IMR-90 (cell line): ENCODE measurements around the gene ITIH5. TPM values are rescaled to one million over a fixed set of nuclear protein-coding genes. Genes with fewer than 3 reads are reported as not detected.

Experiments used
- ATAC-seq: fragments of 200-7000 bp; cut with Tn5 transposase; 2 replicates; pipeline ENCODE4 v1.9.1; 2020; ENCODE audit warnings: low read depth, mild to moderate bottlenecking, moderate library complexity
- BruUV-seq: library from RNA; stranded (reverse); fragments of 400-500 nt; replicated peaks from 2 replicates; lab custom pipeline; 2021; lab: Mats Ljungman, UMichigan
- CTCF ChIA-PET: fragments of 300-600 bp; formaldehyde crosslinking; extraction: SDS; loops from one replicate; lab custom pipeline; 2021; ENCODE audit warnings: antibody characterized with exemption; lab: Yijun Ruan, JAX
- POLR2A ChIA-PET: fragments of 300-600 bp; sonication (Branson Sonifier 250); formaldehyde crosslinking; loops from one replicate; lab custom pipeline; 2022; ENCODE audit warnings: antibody characterized with exemption; ENCODE audit not compliant: unreplicated experiment; lab: Charles Lee
- DNase-seq: peaks from one replicate; pipeline ENCODE4 v3.0.0; 2013
- H2AFZ ChIP-seq: replicated peaks from 2 replicates; pipeline ENCODE3; 2013; ENCODE audit warnings: low read length, mild to moderate bottlenecking; ENCODE audit not compliant: poor library complexity
- H2AK5ac ChIP-seq: 2 replicates; pipeline ENCODE4 v1.6.1; 2013; ENCODE audit warnings: low read depth, low read length, inconsistent platforms
- H2AK9ac ChIP-seq: replicated peaks from 2 replicates; pipeline ENCODE3; 2013; ENCODE audit warnings: mild to moderate bottlenecking, low read depth, low read length, moderate library complexity; ENCODE audit not compliant: poor library complexity
- H2BK120ac ChIP-seq: 2 replicates; pipeline ENCODE4 v1.6.1; 2013; ENCODE audit warnings: low read depth, low read length, inconsistent platforms
- H2BK15ac ChIP-seq: 3 replicates; pipeline ENCODE4 v1.6.1; 2013; ENCODE audit warnings: low read depth, low read length, inconsistent platforms
- H2BK20ac ChIP-seq: 2 replicates; pipeline ENCODE4 v1.6.1; 2013; ENCODE audit warnings: low read depth, mild to moderate bottlenecking, inconsistent platforms, low read length, moderate library complexity
- H2BK5ac ChIP-seq: 2 replicates; pipeline ENCODE4 v1.6.1; 2013; ENCODE audit warnings: mild to moderate bottlenecking, low read depth, low read length, inconsistent platforms; ENCODE audit not compliant: poor library complexity, severe bottlenecking
- H3K14ac ChIP-seq: replicated peaks from 2 replicates; pipeline ENCODE4 v1.6.1; 2013; ENCODE audit warnings: low read depth, low read length, inconsistent platforms
- H3K18ac ChIP-seq: 2 replicates; pipeline ENCODE4 v1.6.1; 2013; ENCODE audit warnings: low read depth, low read length, control low read depth
- H3K23ac ChIP-seq: 2 replicates; pipeline ENCODE4 v1.6.1; 2013; ENCODE audit warnings: low read depth, low read length, inconsistent platforms
- H3K27ac ChIP-seq: 2 replicates; pipeline ENCODE4 v1.5.1; 2013; ENCODE audit warnings: mild to moderate bottlenecking, control low read depth, low read length; ENCODE audit not compliant: insufficient read depth
- H3K27me3 ChIP-seq: 2 replicates; pipeline ENCODE4 v1.6.1; 2013; ENCODE audit warnings: low read length; ENCODE audit not compliant: control insufficient read depth, insufficient read depth
- H3K36me3 ChIP-seq: 2 replicates; pipeline ENCODE4 v1.6.1; 2013; ENCODE audit warnings: low read length, mixed read lengths; ENCODE audit not compliant: control insufficient read depth, insufficient read depth
- H3K4ac ChIP-seq: 2 replicates; pipeline ENCODE4 v1.6.1; 2013; ENCODE audit warnings: low read depth, low read length, inconsistent platforms
- H3K4me1 ChIP-seq: 2 replicates; pipeline ENCODE4 v1.6.1; 2013; ENCODE audit warnings: low read length, mixed read lengths; ENCODE audit not compliant: control insufficient read depth, insufficient read depth
- H3K4me2 ChIP-seq: 2 replicates; pipeline ENCODE4 v1.6.1; 2013; ENCODE audit warnings: low read depth, mild to moderate bottlenecking, control low read depth, low read length, moderate library complexity
- H3K4me3 ChIP-seq: 2 replicates; pipeline ENCODE4 v1.5.1; 2013; ENCODE audit warnings: low read depth, mild to moderate bottlenecking, control low read depth, low read length, moderate library complexity; ENCODE audit not compliant: insufficient read depth
- H3K56ac ChIP-seq: 2 replicates; pipeline ENCODE4 v1.6.1; 2013; ENCODE audit warnings: low read length, inconsistent platforms; ENCODE audit not compliant: insufficient read depth; ENCODE audit errors: extremely low read depth
- H3K79me1 ChIP-seq, 2 experiments: 2 replicates each; pipeline ENCODE4 v1.6.1; 2013; ENCODE audit warnings: low read length in 2 of 2, inconsistent platforms in 1 of 2, low read depth in 1 of 2
- H3K9ac ChIP-seq: 2 replicates; pipeline ENCODE4 v1.6.1; 2013; ENCODE audit warnings: low read depth, low read length, control low read depth
- H3K9me1 ChIP-seq: 2 replicates; pipeline ENCODE4 v1.6.1; 2013; ENCODE audit warnings: low read length, inconsistent platforms; ENCODE audit not compliant: insufficient read depth
- H3K9me3 ChIP-seq: 2 replicates; pipeline ENCODE4 v1.6.1; 2013; ENCODE audit warnings: low read length; ENCODE audit not compliant: control insufficient read depth, insufficient read depth
- H4K20me1 ChIP-seq: 2 replicates; pipeline ENCODE4 v1.6.1; 2013; ENCODE audit warnings: low read length, inconsistent platforms; ENCODE audit not compliant: insufficient read depth
- H4K5ac ChIP-seq: 2 replicates; pipeline ENCODE4 v1.6.1; 2013; ENCODE audit warnings: mild to moderate bottlenecking, low read depth, low read length, control low read depth
- H4K8ac ChIP-seq, 2 experiments: 2 replicates each; pipeline ENCODE4 v1.6.1; 2013; ENCODE audit warnings: low read depth in 2 of 2, low read length in 2 of 2, control low read depth in 1 of 2, inconsistent platforms in 1 of 2
- H4K91ac ChIP-seq: 2 replicates; pipeline ENCODE4 v1.6.1; 2013; ENCODE audit warnings: low read depth, low read length, inconsistent platforms; ENCODE audit not compliant: insufficient read depth
- BHLHE40 ChIP-seq: fragments of 150-350 bp; IDR thresholded peaks from 2 replicates; pipeline ENCODE4 v1.6.1; 2016; ENCODE audit warnings: mild to moderate bottlenecking, low read depth, low read length
- FOS ChIP-seq: fragments of 150-350 bp; IDR thresholded peaks from 2 replicates; pipeline ENCODE4 v1.6.1; 2016; ENCODE audit warnings: low read depth, low read length
- RFX5 ChIP-seq: IDR thresholded peaks from 2 replicates; pipeline ENCODE4 v1.8.0; 2012; ENCODE audit warnings: low read depth, mild to moderate bottlenecking, low read length, moderate library complexity
- WGBS, 2 experiments: methylation state at CpG; one replicate each; pipeline versions ENCODE4 v1.1.5 to v1.1.7; 2013; ENCODE audit warnings: missing lambda C conversion rate in 2 of 2; ENCODE audit not compliant: insufficient read length in 1 of 2; ENCODE audit errors: extremely low coverage in 2 of 2; 5-methylcytosine and 5-hydroxymethylcytosine counted together
- dilution Hi-C: fragments of 300-500 bp; cut with HindIII; formaldehyde crosslinking; loops from one replicate; pipeline ENCODE4 v1.14.3; 2018; ENCODE audit warnings: low sequenced_read_pairs; ENCODE audit not compliant: unreplicated experiment
- in situ Hi-C: fragments of 300-500 bp; cut with MboI; formaldehyde crosslinking; loops from 3 replicates; pipeline ENCODE4 v1.14.3; 2019; ENCODE audit warnings: low sequenced_read_pairs, inconsistent platforms, mixed read lengths
- intact Hi-C: fragments of 100-400 bp; cut with micrococcal nuclease; formaldehyde crosslinking; loops from 2 replicates; pipeline ENCODE4 v1.10.0; 2022
- polyA plus RNA-seq, 3 experiments: library from polyadenylated mRNA; depleted of rRNA; stranded (reverse); fragments of >200 nt; gene quantifications; 2 replicates each; pipeline ENCODE4 v1.2.3, GENCODE V29; 2012; ENCODE audit warnings: low replicate concordance in 1 of 3
- total RNA-seq: library from RNA; depleted of rRNA; stranded (reverse); fragments of >200 nt; gene quantifications from 2 replicates; pipeline ENCODE4 v1.2.3, GENCODE V29; 2012

ITIH5 gene
- total and polyA plus RNA-seq, 2 of the 4 experiments (the other 2 are of a cell fraction) = under 0.01 to 0.07 TPM

DNA sequence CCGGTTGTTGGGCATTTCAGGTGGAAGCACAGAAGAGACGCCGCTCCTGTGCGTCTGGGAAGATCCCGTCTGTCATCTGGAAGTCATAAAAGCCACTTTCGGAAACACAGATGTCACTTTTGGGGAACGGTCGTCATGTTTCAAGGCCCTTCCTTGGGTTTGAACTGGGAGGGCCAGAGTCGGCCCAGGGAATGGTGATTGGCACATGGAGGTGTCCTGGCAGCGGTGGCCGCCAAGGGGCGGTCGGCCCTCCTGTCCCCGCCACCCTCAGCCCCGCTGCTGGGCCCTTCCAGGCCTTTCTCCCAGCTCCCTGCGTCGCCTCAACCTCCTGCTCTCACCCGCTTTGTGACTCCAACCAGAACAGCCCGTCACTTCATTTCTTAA, 140.8 kb downstream of the ITIH5 start:
- H3K4me1 ChIP-seq = no peaks in the 10 kb centered on the region
- no peak overlapping the region for H4K91ac ChIP-seq
- CTCF ChIA-PET = interaction anchor here (0.6 to 1.6 kb wide), 8 partner anchors 140 to 1787 kb away, joined by 3 to 22 read pairs (median 4); no protein-coding TSS in a partner anchor
- no peak overlapping the region for H3K18ac ChIP-seq
- no peaks in the 10 kb centered on the region for H3K9me1 ChIP-seq
- no peak overlapping the region for H2BK20ac ChIP-seq
- no peak overlapping the region for H3K23ac ChIP-seq
- H3K27ac ChIP-seq = no peak overlapping the region
- no peaks in the 10 kb centered on the region for H3K36me3 ChIP-seq
- H2BK120ac ChIP-seq = no peak overlapping the region
- no peak overlapping the region for H4K5ac ChIP-seq
- no peak overlapping the region for H4K8ac ChIP-seq
- dilution Hi-C loops = no loop called here
- no peak overlapping the region for H3K4ac ChIP-seq
- no TSS peak for BruUV-seq
- H2BK5ac ChIP-seq = no peak overlapping the region
- no peak overlapping the region for H3K4me2 ChIP-seq
- H2AK9ac ChIP-seq = no peak overlapping the region
- peaks cover 1% of the 10 kb centered on the region; the same call in 1 of the 2 replicates for H3K27me3 ChIP-seq
- intact Hi-C loops = loop anchor here (5.0 kb wide), 2 partner anchors 226 to 346 kb away; no protein-coding TSS in a partner anchor
- no peak overlapping the region for H3K56ac ChIP-seq
- H3K79me1 ChIP-seq = no peaks in the 10 kb centered on the region
- in situ Hi-C loops = no loop called here
- H2BK15ac ChIP-seq = no peak overlapping the region
- TF ChIP-seq BHLHE40 (no peak), FOS (no peak), RFX5 (no peak)
- H2AFZ ChIP-seq = no peak overlapping the region
- ATAC-seq = no peak
- H3K9ac ChIP-seq = no peak overlapping the region
- H3K4me3 ChIP-seq = no peak overlapping the region
- no peak overlapping the region for H2AK5ac ChIP-seq
- H3K9me3 ChIP-seq = no peaks in the 10 kb centered on the region
- POLR2A ChIA-PET = no interaction called here
- H3K14ac ChIP-seq = no peak overlapping the region
- no peak for DNase-seq
- H4K20me1 ChIP-seq = no peaks in the 10 kb centered on the region
- whole genome bisulfite sequencing, 2 experiments = 79% methylated on average over 16 of the region's 19 CpGs; no CpG with 5 or more reads in 1 of the 2 experiments
